COLO829 (cell line): ENCODE measurements around the gene DBR1.
"Not testable (repeated sequence)": the region's sequence is repeated elsewhere in the genome, so short reads cannot be mapped to it uniquely, and the experiment has no call there.

Experiments used
- DNase-seq: peaks from one replicate; pipeline ENCODE4 v3.0.0; 2012; ENCODE audit warnings: low spot score

The DBR1 gene

DNA sequence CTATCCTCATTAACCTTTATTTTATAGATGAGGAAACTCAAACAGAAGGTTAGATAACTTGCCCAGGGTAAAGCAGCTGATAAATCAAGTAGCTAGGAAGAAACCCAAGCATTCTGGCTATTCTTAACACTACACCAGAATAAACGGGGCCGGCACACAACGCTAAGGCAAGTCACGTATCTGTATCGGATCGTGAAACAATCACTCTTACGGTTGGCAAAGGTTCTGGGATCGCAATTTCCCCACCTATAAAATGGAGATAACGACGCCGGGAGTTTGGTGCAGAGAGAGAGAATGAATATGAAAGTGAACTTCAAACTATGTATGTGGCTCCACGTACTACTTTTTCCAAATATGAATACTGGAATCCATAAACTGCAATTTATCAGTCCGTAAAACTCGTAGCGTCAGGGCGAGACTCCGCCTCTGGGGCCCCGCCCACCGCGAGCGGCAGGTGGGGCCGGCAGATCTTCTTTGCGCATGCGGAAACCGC is 12.1 kb upstream of the DBR1 start:
- DNase-seq: peak; percentile 100

DNA sequence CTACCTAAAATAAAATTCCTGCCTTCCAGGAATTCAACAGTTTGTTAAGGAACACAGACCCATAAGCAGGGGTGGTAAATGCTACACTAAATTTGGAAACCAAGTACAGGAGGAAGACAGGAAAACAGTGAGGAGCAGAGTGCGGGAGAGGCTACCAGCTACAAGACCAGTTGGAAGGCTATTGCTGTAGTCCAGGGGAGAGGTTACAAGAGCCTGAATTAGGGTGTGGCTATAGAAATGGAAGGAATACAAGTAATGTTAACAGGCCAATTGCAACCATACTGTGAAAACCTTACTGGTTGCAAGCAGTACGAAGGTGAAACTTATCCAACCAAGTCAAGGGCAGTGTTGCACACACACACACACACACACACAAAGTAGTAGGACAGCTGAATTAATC is 11.5 kb upstream of the DBR1 start:
- no peak for DNase-seq

DNA sequence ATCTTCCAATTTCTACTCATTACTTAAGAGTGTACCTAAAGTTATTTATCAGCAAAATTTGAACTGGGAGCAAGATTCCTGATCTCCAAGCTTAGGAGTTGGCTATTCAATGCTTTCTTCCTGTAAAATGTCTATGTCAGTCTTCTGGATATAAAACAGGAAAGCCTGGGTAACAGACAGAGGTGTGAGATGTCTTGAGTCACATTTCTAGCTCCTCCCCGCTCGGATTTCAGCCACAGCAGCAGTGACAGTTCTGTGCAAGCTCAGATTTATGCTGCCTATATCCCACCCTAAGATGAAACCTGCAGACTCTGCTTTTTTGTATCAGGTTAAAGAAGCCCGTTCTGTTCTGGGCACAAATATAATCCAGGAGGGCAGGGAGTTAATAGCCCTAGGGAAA is 10.3 kb upstream of the DBR1 start:
- no peak for DNase-seq

DNA sequence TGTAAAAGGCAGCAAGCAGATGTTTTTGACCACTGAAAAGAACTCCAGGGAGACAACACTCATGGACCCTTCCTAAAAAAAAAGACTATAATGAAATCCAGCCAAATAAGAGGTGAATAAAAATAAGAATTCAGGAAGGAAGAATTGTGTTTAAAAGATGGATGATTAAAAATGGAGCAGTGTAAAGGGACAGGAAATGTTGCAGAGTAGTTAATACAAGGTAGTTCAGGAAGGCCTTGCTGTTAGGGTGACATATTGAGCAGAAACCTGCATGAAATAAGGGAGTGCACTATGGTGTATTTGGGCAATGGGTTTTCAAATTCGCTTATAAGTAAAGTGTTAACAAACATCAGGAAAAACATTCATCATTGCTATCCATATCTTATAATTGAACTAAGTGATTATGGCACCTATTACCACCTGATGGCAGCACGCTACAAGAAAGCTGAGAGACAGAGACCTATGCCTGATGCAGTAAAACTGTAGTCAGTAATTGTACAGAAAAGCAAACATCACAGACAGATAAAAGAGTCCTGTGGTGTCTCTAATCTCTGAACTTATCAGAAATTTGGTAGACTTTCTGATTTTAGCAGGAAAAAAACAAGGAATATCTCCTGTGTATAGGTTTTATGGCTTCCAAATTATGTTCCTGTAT is 5.8 kb upstream of the DBR1 start:
- peak; percentile 61 for DNase-seq

DNA sequence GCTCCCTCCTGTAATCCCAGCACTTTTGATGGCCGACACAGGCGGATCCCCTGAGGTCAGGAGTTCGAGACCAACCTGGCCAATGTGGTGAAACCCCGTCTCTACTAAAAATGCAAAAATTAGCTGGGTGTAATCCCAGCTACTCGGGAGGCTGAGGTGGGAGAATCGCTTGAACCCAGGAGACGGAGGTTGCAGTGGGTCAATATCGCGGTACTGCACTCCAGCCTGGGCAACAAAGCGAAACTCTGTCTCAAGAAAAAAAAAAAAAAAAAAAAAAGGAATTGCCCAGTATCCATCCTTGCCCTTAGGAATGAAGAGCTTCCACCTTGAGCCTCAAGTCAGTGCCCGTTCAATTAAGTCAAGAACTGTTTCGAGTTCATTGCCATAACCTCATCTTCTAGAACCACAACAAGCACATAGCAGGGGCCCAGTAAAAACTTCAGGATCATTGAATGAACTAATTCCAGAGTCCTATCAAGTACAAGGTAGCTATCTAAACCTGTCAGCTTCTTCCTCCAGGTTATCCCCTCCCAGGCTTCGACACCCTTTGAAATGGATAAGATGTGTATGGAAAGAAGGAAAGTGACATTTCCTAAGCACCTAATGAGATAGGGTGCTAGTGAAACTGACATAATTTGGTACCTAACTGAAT is 826 bp downstream of the DBR1 start:
- DNase-seq: no peak

DNA sequence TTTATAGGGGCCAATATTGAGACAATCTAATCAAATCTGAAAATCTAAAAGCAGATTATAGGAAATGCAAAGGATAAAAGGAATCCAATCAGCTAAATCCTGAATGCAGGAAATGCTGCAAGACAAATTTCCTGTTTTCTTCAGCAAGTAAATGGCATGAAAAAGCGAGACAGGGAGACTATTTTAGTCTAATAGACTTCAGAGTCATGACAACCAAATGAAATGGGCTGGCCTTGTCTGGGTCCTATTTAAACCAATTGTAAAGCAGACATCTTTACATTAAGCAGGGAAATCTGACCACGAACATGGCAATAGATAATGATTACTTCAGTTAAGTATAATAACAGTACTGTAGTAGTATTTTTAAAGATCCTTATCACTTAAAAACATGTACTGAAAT is 2.1 kb downstream of the DBR1 start:
- DNase-seq: no peak

DNA sequence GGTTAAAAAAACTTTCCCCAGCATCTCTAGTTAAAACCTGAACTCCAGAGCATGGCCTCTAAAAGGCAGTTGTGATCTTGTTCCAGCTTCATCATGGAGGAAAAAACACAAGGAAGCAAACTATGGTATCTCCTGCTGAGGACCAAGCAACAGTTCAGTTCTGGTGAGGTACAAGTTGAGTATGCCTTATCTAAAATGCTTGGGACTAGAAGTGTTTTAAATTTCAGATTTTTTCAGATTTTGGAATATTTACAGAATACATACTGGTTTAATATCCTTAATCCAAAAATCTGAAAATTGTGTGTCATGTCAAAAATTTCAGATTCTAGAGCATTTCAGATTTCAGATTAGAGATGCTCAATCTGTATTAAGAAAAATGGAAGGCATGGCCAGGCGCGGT is 9.7 kb downstream of the DBR1 start:
- DNase-seq: no peak

DNA sequence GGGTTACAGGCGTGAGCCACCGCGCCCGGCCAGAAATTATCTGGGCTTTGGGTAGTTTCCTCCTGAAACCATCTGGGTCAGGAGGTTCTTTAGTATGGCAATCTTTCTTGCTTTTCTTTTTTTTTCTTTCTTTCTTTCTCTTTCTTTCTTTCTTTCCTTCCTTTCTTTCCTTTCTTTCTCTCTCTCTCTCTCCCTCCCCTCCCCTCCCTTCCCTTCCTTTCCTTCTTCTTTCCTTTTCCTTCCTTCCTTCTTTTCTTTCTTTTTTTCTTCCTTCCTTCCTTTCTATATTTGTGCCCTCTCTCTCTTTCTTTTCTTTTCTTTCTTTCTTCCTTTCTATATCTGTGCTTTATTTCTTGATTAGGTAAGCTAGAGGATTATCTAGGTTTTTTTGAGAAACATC is 17.0 kb downstream of the DBR1 start:
- DNase-seq: no peak

DNA sequence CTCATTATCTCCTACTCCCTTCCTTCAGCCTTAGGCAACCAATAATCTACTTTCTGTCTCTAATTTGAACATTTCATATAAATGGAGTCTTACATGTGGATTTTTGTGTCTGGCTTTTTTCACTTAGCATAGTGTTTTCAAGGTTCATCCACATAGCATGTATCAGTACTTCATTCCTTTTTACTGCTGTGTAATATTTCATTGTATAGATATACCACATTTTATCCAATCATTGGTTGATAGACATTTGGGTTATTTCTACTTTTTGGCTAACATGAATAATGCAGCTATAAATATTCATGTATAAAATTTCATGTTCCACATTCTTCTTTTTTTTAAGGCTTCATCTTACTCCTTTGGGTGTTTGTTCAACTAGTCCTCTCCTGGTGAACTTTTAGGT is 20.2 kb downstream of the DBR1 start:
- no peak for DNase-seq

DNA sequence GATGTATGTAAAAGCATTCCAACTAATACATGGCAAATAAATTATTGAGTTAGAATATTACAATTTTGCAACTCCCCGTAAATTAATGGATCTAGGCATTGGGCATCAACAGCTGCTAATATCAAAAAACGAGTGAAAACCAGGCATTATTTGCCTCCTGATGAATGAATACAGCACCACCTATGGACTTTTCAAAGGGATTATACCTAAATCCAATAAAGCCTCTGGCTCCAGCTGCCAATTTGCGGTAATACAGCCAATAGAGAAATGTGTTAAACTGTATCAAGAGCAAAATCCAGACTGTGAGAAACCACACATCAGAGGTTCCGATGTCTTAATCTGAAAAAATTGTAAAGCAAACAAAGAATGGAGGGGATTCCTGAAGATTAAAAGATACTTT is 26.2 kb downstream of the DBR1 start:
- DNase-seq: no peak

DNA sequence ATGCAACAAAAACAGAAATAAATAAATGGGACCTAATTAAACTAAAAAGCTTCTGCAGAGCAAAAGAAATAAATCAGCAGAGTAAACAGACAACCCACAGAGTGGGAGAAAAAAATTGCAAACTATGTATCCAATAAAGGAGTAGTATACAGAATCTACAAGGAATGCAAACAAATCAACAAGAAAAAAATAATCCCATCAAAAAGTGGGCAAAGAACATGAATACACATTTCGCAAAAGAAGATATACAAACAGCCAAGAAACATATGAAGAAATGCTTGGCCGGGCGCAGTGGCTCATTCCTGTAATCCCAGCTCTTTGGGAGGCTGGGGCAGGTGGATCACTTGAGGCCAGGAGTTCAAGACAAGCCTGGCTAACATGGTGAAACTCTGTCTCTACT is 32.5 kb downstream of the DBR1 start:
- DNase-seq: not testable (repeated sequence)

DNA sequence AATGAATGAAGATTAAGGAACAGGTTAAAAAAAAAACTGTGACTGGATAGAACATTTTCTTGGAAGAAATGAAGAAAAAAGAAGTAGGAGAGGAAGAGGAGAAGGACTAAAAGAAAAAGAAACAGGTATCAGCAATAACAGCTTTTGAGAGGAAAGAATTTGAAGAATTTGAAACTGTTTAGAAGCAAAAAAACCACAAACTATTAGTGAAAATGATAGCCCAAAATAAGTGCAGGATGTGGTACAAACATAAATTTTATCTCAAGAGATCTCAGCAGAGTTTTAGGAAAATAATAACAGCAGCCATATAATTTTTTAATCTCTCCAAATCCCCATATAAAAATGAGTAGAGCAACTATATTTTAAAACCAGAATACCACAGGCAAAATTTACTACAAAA is 33.8 kb downstream of the DBR1 start:
- no peak for DNase-seq

DNA sequence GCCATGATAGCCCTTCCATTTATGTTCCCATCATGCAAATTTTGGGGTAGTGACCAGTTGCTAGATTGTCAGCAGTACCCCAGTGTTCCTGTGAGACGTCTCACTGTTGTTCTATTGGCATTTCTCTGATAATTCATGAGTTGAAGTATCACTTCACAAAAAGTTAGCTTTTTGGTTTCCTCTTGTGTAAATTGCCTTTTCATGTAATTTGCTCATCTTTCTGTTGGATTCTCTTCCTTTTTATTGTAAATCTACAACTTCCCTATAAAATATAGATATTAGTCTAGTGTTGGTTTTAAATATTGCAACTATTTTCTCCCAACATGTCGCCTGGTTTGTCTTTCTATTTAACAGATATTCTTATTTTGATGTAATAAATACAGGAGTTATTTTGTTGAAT is 35.0 kb downstream of the DBR1 start:
- DNase-seq: no peak

DNA sequence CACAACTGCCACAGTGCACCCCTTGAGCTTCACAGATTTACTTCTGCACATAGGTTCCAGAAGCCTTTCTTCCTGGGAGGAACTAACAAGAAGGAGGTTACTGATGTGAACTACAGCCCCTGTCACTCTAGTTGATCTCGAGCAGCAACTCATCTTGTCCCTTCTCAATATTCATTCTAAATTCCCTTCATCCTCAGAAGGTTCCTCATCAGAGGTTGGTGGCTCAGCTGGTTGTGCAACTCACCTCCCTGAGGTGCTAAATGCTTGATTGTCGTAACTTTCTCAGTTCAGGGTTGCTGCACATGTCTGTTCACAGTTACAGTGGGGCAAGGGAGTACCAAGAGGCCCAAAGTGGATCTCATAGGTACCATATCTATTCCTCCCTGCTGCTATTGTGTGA is 36.9 kb downstream of the DBR1 start:
- no peak for DNase-seq

DNA sequence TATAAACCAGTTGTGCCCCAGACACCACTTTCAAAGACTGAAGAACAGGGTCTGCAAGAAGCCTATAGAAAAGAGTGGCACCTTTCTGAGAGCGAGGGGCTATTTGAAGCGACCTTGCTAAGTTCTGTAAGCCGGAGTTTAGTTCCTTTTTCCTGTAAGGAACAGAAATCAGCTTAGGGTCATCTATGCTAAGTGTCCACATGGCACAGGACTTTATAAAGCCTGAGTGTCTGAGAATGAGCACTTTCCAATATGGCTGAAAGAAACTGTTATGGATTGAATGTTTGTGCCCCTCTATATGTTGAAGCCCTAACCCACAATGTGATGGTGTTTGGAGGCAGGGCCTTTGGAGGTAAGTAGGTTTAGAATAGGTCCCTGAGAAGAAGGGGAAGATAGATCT is 38.5 kb downstream of the DBR1 start:
- no peak for DNase-seq

DNA sequence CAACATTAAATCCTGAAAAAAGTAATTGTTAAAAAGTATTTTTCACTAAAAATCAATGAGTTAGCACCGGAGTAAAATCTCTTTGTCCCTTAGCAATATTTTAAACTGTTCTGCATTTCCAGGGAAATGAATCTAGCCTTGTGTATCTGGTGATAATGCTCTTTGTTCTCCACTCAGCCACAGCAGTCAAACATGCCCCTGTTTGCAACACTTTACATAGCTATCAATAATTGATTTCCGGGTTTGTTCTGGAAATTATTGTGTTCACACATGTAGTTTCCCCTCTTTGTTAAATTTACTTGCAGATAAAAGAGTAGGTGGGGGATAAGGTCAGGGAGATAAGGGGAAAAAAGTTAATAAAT is 38.9 kb downstream of the DBR1 start:
- DNase-seq: no peak

DNA sequence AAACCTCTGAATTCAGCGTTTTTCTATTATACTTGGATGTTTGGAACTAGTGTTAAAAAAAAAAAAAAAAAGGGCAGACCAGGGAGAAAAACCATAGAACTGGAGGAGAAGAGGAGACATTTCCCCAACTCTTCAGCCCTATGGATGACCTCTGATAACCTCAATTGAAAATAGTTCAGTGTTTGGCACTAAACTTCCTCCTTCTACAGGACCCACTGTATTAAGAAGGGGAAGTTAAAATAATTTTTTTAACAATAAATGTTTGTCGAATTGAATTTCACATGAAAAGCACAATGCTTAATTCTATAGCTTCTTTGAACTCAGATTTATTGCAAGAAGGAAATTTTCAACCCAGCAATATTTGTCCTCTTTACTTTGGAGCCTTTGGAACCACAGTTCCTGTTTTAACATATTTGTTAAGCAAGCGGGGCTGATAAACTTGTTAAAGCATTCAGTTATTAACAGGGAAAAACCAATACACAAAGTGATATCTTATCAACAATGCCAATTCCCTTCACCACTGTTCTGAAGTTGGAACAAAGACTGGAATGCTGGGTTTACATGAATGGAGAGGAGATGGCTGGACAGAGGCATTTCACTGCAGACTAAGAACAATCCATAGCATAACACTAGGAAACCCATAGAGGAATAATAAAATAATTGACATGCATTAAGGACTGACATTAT is 39.4 kb downstream of the DBR1 start:
- no peak for DNase-seq

DNA sequence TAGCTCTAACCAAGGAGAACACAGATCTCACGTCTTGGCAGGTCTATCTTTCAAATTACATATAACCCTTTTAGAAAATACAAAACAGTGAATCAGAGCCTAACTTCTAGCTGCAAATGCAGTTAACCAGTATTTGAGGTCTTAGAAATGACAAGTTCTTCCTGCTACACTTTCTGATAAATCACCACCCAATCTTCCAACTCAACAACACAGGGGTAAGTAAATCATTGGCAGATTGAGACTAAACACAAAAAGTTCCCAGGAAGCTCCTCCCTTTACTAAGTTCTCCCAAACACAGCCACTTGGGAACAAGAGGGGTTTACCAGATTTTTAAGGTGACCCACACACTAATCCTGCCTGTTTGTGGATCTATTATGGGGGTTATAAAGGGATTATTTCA is 42.5 kb downstream of the DBR1 start, which contains the start of gene A4GNT:
TSS of gene A4GNT (minus strand) at position 152 of the 400 bp plus-strand sequence. CDS start 1,134 bp downstream, outside the sequence.
- DNase-seq: no peak

DNA sequence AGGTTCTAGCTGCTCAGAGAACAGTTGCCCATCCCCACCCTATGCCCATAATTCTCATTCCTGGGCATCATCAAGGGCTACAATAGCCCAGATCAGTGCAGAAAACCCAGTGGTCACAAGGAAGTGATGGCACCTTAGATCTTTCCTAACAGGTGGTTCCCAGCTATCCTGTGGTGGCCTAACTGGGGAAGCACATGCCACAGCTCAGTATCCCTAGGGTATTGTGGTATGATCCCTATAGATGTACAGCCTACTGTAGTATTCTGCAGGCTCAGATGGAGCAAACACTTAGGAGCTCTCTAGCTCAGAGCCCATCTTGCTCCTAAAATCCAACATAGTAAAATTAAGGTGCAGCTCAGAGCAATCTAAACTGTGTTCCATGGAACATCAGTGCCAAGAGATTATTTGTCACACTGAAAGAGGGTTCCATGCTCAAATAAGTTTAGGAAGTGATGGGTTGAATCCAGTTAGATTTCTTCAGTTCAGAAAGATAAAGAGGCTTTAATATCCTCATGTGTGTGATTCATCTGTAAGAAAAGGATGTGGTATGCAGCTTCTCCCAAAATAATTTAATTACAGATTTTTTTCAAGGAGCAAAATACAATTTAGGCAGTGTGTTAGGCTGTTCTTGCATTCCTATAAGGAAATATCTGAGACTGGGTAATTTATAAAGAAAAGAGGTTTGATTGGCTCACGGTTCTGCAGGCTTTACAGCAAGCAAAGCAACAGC is 46.9 kb downstream of the DBR1 start:
- DNase-seq: peak; percentile 69

DNA sequence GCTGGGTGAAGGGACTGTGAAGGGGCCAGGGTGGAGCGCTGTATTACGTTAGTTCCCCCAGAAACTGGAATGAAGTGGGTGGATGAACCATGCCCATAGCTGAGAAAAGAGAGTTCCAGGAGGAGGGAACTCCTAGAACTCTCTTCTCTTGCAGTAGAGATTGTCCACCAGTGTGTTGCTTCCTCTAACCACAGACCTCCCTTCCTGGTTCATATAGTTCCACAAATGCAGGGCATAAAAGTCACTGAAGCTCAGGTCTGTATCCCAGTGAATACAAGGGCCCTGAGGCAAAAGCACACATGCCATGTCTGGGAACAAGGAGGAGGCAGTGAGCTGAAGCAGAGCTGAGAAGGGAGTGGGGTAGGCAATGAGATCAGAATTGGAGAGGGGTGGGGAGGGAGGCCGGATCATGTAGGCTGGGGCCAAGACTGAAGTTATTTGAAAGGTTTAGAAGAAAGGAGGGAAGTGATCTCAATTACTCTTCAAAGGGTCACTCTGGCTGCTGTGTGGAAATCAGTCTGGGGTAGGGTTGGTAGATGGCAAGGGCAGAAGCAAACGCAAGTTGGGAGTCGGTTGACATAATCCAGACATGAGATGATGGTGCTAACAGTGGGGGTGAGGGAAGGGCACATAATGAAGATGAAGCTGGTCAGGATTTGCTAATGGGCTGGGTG is 49.0 kb downstream of the DBR1 start:
- peak; percentile 77 for DNase-seq

DNA sequence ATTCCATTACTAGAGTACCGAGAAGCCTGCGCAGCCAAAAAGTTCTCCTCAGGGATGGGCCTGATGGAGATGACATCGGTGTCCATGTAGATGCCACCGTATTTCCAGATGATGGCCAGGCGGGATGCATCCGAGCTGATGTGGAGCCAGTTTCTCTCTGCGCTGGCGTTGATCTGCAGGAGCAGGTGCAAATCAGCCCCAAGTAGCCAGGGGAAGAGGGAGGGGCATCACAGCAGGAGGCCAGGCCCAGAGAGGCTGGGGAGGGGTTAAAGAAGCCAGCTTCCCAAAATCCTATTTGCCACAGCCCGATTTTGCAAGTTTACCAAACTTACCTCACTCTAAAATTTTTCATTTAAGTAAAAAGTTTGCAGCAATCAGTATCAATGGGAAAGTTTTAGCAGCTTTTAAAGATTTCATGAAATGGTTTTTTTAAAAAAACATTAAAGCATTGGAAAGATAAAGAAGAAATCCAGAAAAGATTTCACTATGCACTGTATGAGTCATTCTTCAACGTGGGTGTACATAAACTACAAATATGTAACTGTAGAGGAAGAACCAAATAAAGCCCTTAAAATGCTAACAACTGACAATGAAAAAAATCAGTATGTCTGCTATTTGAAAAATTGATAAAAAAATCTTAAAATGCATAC is 49.9 kb downstream of the DBR1 start:
- DNase-seq: peak; percentile 90

DNA sequence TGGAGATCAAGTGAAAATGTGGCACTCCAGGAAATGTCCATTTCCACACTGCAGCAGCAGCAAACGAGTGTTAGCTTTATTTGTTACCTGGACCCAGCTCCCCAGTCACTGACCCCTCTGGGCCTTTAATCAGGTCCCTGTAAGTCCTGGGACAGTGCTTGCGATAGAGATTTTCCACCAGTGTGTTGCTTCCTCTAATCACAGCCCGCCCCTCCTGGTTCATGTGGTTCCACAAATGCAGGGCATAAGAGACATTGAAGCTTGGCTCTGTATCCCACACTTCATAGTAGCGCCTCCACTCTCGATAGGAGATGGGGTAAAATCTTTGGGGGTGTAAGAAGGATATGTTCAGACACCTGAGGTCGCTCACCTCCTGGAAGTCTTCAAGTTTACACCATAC is 50.5 kb downstream of the DBR1 start:
- no peak for DNase-seq
